ENCODE measurements around the gene GPR68.

The GPR68 gene, protein sequence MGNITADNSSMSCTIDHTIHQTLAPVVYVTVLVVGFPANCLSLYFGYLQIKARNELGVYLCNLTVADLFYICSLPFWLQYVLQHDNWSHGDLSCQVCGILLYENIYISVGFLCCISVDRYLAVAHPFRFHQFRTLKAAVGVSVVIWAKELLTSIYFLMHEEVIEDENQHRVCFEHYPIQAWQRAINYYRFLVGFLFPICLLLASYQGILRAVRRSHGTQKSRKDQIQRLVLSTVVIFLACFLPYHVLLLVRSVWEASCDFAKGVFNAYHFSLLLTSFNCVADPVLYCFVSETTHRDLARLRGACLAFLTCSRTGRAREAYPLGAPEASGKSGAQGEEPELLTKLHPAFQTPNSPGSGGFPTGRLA

DNA sequence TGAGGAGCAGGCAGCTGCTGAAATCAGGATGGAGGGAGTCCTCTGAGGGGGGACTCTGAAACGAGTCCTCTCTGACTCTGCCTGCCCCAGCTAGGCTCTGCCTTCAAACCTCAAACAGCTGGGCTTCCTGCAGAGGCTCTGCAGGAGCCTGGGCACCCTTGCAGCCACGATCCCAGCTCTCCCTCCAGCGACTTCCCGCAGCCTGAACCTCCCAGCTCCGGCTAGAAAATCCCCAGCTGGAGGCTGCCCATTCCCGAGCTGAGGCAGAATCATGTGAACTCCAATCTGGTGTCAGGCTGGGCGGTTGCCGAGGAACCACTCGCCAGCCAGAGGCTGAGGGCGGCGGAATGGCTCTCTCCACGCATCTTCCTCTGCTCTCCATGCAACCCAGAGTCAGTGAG lies at the start of gene GPR68:
TSS of gene GPR68 (minus strand) at position 204 of the 401 bp plus-strand sequence. CDS start 9,654 bp downstream, outside the sequence.
- DNase-seq = peak; percentile 11

DNA sequence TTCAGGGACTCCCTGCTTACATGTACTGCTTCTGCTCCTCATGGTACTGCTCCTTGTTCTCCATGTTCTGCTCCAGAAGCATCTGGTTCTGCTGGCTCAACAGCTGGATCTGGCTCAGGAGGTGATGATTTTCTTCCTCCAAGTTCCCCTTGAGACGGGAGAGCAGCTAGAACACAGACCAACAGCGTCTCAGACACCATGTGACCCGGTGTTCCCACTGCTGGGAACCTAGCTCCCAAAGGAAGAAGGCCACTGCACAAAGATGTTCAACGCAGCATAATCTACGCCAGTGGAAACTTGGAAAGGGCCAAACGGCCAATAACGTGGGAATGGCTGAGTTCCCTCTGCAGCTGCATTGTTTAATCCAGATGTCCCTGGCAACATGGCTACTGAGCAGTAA lies 49.6 kb upstream of the GPR68 start:
- no peak for DNase-seq

DNA sequence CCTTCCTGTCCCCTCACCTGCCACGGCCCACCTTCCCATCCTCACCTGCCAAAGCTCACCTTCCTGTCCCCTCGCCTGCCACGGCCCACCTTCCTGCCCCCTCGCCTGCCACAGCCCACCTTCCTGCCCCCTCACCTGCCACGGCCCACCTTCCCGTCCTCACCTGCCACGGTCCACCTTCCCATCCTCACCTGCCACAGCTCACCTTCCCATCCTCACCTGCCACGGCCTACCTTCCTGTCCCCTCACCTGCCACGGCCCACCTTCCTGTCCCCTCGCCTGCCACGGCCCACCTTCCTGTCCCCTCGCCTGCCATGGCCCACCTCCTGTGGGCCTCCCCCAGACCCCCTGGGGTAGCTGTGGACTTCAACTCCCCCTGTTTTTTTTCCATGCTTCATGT lies 48.8 kb upstream of the GPR68 start:
- no peak for DNase-seq

DNA sequence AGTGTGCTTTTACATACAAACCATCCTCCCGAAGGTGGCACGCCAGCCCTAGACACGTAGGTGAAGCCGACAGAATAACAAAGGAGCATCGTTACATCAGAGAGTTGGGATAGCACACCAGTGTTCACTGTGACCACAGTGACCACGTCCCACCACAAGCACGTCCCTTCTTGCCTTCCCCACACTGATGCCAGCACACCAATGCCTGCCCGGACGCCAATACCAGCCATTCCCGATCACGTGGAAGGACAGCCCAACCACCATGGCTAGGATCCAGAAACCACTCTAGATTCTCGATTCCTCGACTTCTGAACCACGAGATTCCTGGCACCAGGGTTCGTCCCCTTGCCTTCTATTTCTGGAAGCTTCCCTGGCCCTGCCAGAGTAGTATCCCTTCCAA lies 48.0 kb upstream of the GPR68 start:
- no peak for DNase-seq

DNA sequence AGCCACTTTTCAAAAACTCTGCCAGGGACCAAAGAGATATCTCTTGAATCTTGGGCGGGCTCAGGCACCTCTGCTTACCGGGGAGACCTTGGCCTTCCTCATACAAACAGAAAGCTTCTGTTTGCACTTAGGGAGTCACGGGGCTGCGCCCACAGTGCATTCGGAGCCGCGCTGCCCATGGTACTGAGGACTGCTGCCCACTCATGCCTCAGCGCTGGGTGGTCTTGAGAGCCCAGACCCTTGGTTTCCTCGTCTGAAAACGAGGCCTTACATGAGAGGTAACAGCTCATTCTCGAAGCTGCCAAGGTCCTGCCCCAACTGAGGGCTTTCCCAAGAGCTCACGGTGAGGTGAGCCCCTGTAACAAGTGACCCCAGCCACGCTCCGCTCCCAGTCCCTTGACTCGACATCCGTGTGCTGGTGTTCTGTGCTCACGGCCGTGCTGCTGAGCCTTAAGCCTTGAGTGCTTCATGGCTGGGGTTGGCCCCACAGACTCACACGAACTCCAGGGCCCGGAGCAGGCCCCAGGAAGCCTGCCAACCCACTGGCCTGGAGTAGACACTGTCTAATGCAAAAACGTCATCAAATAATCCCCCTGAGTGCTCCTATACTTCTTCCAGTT lies 47.4 kb upstream of the GPR68 start:
- DNase-seq = no peak

DNA sequence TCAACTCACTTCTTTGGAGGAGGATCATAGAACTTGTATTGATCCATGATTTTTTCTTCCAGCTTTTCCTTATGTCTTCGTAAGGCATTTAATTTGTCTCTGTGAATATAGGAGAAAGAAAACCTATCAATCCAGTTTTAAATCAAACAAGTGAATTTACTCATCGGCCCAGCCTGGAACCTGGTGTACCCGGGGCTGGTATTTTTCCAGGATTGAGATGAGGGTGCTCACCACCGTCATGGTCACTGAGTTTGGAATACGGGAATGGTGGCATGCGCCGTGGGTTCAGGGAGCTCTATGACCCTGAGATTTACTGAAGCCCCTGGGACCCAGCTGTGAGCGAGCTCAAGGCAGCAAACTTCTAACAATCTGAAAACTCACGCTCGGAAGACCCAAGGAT lies 46.5 kb upstream of the GPR68 start:
- no peak for DNase-seq

DNA sequence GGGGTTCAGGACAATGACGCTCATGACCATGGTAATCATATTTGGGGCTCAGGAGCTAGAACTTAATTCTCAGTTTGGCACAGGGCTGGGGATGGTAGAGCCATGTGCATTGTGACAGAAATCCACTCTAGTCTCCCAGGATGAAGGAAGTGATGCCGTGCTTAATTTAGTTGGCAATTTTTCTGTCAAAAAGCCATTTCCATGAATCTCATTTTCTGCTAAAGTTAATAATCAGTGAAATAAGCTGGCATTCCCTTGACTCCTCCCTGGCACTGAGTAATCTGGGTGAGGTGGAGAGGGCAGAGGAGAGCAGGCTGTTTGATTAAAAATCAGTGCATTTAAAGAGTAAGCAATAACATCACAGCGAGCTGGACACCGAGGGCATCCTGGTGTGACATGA lies 45.0 kb upstream of the GPR68 start:
- DNase-seq = no peak

DNA sequence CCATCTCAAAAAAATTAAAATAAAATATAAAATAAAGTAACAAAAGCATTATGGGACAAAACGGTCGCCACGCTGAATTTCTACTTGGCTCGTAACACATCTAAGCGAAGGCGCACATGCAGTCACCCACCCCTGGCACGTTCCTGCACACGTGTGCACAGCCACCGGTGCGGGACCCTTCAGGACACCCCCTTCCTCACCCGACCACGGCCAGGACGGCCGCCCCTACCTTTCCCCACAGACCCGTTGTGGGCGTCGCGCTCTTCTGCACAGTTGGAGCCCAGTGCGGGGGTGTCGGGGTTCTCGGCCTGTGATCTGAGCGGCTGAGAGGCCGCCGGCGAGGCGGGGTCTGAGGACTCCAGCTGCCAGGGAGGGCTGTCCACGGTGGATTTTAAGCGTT lies 44.4 kb upstream of the GPR68 start:
- no peak for DNase-seq

DNA sequence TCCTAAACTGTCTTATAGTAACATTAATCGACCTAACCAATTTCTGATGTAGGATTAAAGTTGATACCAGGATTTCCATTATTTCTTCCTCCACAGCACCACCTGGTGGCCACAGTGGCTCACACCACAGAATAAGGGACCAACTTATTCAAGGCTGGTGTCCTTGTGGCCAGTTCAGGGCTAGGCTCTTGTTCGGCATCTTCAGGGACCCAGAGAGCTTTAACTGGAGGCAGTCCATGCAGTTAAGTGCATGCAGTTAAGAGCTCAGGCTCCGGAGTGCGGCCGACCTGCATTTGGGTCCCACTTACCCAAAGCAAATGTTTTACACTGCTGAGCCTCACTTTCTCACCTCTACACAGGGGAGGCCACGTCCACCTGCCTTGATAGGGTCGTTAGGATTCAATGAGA lies 42.0 kb upstream of the GPR68 start:
- peak; percentile 58 for DNase-seq

DNA sequence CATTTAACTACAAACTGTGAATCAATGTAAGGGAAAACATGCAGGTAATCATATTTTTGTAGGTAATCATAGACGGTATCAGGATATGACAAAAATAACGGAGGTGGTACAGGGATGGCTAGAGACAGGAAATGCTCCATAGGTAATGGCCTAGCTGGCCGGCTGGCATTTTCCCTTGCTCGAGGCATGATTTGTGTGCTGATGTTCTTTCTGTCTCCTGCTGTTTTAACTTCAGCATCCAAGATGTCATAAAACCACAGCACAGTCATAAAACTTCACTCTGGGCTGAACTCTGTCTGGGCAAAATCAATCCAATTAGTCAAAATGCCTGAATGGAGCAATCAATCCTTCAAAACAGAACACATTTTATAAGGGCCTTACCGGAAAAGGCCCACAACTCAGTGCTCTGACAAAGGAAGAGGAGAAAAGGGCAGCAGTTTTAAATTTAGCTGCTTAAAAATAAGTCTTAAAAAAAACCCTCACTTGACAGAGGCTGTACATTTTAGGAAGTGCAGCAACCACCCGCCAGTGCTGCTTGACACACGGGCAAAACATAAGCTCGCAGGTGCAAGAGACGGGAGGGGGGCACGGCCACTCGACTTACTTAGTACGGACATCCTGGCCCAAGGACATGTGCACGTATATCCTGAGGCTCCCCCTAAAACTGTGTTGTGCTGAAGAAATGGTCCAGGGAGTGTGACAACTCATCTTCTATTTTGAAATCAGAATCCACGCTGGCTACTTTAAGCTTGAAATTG lies 40.5 kb upstream of the GPR68 start:
- peak; percentile 20 for DNase-seq

DNA sequence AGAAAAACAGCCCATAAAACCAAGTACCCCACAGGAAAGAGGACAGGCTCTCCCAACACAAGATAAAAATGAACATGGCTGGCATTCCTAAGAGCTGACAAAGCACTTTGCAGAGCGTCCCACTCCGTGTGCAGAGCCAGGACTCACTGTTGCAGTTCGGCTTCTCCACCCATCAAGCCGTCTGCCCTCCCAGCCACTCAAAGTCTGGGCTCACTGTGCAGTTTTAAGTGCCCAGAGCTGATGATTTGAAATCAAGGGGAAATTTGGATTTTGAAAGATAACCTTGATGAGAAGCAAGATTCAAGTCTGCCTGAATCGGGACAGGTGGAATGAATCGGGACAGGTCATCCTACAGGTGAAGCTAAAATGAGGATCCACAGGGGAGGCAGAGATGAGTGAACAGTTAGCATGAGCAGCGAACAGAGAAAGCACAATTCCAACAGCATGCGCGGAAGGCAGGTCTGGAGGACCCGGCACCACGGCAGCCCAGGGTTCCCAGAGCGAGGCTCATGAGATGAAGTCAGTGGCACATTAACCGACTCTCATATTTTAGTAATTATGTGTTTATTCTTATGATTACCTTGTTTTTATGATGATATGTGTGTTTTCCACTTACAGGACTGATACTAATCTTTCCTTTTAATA lies 39.8 kb upstream of the GPR68 start:
- no peak for DNase-seq

DNA sequence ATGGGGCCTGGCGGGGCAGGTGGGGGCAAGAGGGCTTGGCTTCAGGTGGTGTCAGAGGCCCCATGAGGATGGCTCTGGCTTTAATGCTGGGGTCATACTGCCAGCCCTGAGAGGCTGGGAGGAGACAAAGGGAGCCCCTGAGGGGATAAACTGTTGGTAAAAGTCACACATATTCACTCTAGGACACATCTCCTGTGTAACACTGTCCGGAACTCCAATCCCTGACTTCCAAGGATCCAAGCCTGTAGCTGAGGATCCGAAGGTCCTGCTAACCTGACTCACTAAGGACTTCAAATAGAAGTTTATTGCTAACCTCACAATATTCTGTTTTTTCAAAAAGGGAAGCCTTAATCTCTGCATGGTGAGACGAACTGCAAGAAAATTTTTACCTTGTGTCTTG lies 39.2 kb upstream of the GPR68 start:
- no peak for DNase-seq

DNA sequence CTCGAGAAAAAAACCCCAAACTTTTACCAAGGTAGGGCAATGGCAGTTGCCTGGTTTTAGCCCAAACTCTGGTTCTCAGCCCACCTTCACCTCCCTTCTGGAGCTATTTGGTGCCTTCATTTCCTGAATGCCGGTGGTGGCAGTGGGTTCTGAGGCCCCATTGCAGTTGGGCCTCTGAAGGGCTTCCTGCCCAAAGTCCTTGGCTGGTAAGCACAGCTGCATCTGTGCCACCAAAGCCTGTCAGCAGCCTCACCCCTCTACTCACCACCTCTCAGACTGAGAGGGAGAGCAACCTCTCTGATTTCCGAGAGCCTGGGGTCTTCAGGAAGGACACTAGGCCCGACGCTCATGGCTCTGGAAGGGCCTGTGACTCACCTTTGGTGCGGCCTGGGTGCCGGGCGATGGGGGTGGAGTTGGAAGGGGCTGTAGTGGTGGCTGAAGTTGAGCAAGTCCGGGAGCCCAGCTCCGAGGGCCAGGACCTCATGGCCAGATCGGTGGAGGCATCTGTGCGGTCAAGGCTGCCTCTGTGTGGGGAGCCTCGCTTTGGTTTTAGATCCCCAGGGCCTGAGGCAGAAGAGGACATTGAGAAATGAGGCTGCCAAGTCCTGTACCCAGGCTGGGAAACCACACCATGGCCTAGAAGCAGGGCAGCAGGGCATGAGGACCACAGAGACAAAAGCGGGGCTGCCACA lies 38.6 kb upstream of the GPR68 start:
- DNase-seq = no peak

DNA sequence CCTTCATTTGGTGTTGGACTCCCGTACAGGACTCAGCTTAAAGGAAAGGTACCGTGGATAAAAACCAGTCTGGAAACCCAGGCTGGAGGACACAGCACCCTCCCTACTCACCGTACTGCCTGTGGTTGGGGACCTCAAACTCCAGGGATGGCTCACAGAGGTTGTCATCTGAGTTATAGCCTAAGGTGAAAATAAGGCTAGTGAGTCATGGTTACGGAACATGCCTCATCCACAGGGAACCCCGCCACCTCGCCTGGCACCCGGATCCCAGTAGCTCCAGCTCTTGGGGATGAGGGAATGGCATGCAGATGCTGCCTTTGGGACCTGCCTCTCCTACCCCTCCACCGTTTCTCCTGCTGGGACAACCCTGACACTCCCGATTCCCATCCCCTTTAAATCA lies 36.8 kb upstream of the GPR68 start:
- DNase-seq = no peak

DNA sequence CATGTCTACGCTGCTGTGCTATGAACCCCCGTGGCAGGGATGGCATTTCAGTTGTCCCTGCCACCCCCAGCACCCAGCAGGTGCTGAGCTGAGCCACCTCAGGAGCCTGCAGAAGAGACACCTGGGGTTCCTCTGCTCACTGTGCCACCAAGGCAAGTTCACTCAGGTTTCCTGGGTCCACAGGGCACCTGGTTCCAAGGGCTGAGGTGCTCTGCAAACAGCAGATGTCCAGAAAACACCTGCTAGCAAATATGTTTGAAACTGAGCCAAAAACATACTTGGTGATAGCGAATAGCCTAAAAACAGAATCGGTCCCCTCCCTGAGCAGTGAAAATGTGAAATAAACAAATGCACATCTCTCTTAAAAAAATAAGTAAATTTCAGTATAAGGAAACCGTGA lies 35.6 kb upstream of the GPR68 start:
- DNase-seq = no peak

DNA sequence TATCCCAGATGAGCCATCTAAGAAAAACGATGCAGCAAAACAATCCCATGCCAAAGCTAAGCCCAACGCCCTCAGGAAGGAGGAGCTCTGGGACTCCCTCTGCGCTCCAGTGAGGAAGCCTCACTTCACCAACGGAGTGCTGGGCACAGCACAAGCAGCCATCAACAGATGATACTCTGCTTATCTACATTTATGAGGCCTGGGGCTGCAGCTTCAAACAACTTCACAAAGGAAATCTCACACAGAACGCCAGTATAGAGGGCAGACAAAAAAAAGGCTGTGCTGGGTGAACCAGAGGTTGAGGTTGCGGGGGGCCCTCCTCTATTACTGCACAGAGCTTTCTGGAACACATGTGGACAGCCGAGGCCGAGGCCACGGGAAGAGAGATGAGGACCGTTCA lies 34.9 kb upstream of the GPR68 start:
- no peak for DNase-seq

DNA sequence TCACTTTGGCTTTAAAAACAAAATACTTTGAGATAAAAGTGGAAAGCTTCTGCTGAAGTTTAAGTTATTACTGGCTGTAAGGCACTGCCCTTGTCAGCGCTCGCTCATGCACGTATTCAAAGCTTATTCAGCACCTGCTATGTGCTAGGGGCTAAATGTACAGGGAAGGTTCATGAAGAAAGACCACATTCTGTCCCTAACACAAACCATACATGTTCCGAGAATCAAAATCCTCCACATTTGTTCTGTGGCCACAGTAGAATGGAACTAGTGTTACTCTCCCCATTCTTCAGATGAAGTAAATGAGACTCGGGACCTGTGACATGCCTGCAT lies 33.8 kb upstream of the GPR68 start:
- no peak for DNase-seq

DNA sequence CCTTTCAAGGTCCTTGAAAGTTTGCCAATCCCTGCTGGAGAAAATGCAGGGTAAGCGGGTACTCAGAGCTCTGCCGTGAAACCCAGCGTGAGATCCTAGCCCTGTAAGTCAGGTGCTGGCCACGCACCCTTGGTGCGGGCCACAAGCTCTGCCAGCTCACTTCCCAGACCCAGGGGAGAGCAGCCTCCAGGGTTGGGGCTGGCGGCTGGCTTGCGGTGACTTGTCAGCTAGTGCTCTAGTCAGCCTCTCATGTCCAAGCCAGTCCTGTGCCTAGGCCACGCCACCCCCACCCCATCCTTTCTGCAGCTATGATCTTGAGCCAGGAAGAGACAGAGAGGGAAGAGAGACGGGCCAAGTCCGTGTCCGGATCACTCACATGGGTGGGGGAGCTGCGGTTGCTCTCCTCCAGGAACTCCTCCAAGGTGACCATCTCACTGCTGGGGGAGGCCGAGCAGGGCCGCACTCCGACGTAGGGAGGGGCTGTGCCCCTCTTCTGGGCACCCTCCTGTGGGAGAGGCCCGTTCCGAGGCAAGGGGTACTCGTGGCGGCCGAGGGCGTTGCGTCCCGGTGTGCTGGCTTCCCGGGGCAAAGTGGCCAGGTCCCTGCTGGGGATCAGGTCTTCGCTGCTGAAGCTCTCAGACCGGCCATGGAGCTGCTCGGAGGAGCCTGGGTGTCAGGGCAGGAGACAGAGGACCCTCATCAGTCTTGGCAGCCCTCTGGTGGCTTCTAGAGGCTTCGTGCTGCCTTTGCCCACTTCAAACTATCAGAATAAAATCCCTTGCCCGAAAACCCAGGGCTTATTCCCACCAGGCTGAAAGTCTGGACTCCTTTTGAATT lies 33.3 kb upstream of the GPR68 start:
- no peak for DNase-seq

DNA sequence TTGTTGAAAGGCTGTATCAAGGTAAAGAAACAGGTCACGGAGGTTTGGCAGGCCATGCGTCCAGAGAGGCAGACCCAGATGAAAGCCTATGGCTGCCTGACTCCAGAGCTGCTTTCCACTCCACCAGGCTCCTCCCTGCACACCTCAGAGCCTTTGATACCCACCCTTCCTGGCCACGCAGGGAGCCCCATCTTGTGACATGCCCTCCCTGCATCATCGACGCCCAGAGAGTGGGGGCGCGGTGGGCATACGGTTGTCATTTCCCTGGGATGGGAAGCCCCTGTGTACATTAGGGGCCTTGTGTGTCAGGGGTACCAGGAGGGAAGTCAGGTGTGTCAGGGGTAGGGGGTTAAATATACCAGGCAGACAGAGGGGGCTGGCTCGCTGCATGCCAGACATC lies 30.3 kb upstream of the GPR68 start:
- DNase-seq = no peak

DNA sequence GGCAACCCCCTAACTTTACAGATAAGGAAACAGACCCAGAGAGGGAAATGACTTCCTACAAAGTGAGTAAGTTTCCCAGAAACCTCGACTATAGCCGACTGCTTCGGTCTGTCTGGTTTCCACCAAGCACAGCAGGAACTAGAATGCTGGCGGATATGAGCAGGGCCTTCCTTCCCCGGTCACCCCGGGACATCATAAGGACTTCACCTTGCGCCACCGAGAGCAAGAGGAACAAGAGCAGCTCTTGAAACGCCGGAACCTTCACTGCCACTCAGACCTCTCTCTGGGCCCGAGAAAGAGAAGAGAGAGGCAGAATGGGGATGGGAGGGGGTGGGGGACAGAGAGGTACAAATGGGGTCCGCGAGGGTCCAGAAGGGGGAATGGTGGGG lies 29.4 kb upstream of the GPR68 start:
- DNase-seq = no peak

DNA sequence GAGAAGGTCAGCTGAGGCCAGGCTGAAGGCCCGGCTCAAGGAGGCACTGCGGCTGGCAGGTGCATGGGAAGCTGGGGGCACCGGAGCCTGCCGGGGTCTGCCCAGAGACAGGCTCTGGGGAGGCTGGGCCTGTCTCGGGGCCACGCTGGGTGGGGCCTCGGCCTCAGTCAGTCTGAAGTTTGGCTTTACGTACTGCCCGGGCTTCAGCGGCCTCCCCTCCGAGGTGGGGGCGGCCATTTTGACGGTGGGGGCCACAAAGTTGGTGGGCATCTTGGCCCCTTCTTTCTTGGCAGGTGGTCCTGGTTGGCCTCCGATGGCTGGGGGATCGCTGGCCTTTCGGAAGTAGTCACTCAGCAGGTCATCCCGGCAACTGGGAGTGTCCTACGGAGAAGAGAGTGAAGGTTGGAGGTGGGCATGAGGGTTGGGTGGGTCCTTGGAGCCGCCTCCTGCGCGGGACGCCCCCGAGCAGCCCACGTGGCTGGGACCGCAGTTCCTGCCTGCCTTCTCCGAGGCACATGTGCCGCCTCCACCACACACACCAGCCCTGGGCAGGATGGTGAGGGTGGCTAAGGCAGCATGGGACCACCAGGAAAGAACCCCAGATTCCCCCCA lies 28.9 kb upstream of the GPR68 start:
- DNase-seq = no peak

Data from MV-4-11 (cell line).